Measurements from ENCODE around the gene ANKRD52.
A peak's percentile ranks its signal among the peaks of the same experiment; 100 is the strongest.

GRCh38 chr12:56267443-56268071 is 9.4 kb upstream of the ANKRD52 start:
- TF ChIP-seq, protein P1, sequence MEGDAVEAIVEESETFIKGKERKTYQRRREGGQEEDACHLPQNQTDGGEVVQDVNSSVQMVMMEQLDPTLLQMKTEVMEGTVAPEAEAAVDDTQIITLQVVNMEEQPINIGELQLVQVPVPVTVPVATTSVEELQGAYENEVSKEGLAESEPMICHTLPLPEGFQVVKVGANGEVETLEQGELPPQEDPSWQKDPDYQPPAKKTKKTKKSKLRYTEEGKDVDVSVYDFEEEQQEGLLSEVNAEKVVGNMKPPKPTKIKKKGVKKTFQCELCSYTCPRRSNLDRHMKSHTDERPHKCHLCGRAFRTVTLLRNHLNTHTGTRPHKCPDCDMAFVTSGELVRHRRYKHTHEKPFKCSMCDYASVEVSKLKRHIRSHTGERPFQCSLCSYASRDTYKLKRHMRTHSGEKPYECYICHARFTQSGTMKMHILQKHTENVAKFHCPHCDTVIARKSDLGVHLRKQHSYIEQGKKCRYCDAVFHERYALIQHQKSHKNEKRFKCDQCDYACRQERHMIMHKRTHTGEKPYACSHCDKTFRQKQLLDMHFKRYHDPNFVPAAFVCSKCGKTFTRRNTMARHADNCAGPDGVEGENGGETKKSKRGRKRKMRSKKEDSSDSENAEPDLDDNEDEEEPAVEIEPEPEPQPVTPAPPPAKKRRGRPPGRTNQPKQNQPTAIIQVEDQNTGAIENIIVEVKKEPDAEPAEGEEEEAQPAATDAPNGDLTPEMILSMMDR (IDR thresholded peaks at IDR 0.05; ENCODE audit: low read depth, low read length, missing input control) = no peak
- TF ChIP-seq ZBTB33 (IDR thresholded peaks at IDR 0.05) (no peak), TAF1 (conservative IDR thresholded peaks at IDR 0.05) (no peak), SP1 (IDR thresholded peaks at IDR 0.05) (peak; percentile 17), GABPA (IDR thresholded peaks at IDR 0.05 in 1 of 2, conservative IDR thresholded peaks at IDR 0.05 in 1 of 2) (no peak)

Measured in liver (tissue), 3 donors.